ENCODE data around the gene RFT1. TPM values are rescaled to one million over a fixed set of nuclear protein-coding genes. Genes with fewer than 3 reads are reported as not detected.
A peak's percentile ranks its signal among the peaks of the same experiment; 100 is the strongest.

RFT1 gene
- total RNA-seq, 2 experiments from 2014 or later, result 8.5 to 10.2 TPM

DNA sequence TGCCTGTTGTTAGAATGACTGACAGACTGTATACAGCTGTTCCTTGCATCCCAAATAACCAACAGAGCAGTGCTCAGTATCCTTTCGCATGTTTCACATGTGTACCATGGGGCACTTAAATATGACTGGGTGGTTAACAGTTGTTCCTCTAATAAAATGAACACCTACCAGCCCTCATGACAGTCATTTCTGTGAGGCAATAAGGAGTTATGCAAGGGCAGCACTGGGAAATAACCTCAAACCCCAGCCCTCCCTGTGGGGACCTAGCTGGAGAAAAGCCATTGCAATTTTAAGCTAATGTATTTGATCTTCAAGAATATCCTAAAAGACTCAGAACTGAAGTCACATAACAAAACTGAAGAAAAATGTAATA lies 7.3 kb downstream of the RFT1 start:
- Histone ChIP-seq H3K4me1 (ENCODE audit: insufficient read depth, low read length) (no peaks in the 10 kb centered on the region), H3K27me3 (ENCODE audit: control insufficient read depth in 1 of 2, insufficient read depth in 2 of 2, low read length in 2 of 2) (no peaks in the 10 kb centered on the region), H3K36me3 (ENCODE audit: insufficient read depth, low read length) (peaks cover 81% of the 10 kb centered on the region), H3K9me3 (ENCODE audit: control insufficient read depth in 1 of 2, insufficient read depth in 1 of 2, low read length in 2 of 2) (no peaks in the 10 kb centered on the region), H3K4me3 (ENCODE audit: low read length) (no peak overlapping the region), H3K27ac (ENCODE audit: low read depth in 1 of 2, low read length in 2 of 2) (no peak overlapping the region)
- peak in 2 of 14 experiments; percentile 48 to 57 for DNase-seq
- Mint-ChIP-seq H3K9me3 (no peaks in the 10 kb centered on the region), H3K36me3 (ENCODE audit: low read depth) (peaks cover 91% of the 10 kb centered on the region), H3K4me1 (ENCODE audit: low read depth) (peaks cover 4% of the 10 kb centered on the region), H3K27ac (no peak overlapping the region), H3K27me3 (no peaks in the 10 kb centered on the region), H3K4me3 (no peak overlapping the region)
- ChIA-PET CTCF (interaction anchor here (1.2 kb wide), 1 partner anchor 12 kb away, joined by 3 read pairs; no protein-coding TSS in a partner anchor), POLR2A (interaction anchor here (0.7 kb wide), 1 partner anchor 257 kb away, joined by 3 read pairs; no protein-coding TSS in a partner anchor)
- TF ChIP-seq, protein P1, sequence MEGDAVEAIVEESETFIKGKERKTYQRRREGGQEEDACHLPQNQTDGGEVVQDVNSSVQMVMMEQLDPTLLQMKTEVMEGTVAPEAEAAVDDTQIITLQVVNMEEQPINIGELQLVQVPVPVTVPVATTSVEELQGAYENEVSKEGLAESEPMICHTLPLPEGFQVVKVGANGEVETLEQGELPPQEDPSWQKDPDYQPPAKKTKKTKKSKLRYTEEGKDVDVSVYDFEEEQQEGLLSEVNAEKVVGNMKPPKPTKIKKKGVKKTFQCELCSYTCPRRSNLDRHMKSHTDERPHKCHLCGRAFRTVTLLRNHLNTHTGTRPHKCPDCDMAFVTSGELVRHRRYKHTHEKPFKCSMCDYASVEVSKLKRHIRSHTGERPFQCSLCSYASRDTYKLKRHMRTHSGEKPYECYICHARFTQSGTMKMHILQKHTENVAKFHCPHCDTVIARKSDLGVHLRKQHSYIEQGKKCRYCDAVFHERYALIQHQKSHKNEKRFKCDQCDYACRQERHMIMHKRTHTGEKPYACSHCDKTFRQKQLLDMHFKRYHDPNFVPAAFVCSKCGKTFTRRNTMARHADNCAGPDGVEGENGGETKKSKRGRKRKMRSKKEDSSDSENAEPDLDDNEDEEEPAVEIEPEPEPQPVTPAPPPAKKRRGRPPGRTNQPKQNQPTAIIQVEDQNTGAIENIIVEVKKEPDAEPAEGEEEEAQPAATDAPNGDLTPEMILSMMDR (IDR thresholded peaks at IDR 0.05), result no peak
- ATAC-seq (ENCODE audit: poor library complexity), result no peak
- intact Hi-C loops (cut with DNase I, micrococcal nuclease), result loop anchor here in 1 of 2 experiments (10.0 kb wide), 1 partner anchor 762 kb away; the partner anchor contains the start of gene ACTR8

DNA sequence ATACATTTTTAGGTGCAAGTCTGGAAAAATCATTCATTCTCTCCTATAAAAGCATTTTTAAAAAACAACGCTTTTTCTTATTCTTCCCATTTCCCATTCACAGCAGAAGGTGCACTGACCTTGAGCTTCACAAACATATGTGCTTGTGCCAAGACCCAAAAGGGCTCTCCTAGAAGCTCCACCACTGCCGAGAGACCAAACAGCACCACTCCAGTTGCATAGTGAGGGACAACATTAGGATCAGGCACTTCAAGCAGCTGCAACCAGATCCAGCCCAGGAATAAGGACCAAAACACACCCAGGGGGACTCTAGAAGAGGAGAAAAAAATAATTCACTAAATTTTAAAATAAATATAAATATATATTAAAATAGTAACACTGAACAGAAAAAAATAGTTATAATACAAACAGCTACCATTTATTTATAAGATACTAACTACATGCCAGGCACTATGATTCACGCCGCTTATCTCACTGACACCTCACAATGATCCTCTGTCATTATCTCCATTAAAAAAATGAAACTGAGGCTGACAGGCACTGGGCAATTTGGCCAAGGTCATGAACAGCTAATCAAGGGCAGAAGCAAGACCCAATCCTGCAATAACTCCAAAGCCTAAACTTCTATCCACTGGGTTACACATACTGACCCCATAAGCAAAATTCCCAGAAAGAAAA lies 7.8 kb downstream of the RFT1 start:
- POLR2A ChIA-PET, result interaction anchor here (0.7 kb wide), 1 partner anchor 256 kb away, joined by 3 read pairs; no protein-coding TSS in a partner anchor
- no peak overlapping the region for H3K27ac ChIP-seq (ENCODE audit: low read depth in 1 of 2, low read length in 2 of 2)

DNA sequence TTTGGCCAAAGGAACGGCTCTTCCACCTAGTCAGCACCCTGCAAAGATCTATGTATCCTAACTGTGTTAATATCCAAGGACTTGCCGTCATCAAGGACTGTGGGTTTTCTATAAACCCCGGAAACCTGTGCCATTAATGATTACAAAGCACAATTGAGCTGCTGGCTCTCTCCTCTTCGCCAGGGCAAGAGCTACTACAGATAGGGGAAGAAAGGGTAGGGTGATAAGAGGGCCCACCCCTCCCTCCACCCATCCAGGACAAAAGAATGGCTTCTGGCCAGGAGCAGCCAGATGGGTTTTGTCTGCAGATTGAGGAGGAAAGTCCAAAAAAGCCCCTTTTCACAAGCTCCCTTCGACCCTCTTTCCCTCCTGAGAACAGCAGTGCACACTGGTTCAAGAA lies 9.9 kb downstream of the RFT1 start:
- H3K27ac Mint-ChIP-seq, result no peak overlapping the region
- peaks cover 84% of the 10 kb centered on the region for H3K36me3 Mint-ChIP-seq (ENCODE audit: low read depth)
- H3K27me3 ChIP-seq (ENCODE audit: control insufficient read depth in 1 of 2, insufficient read depth in 2 of 2, low read length in 2 of 2), result no peaks in the 10 kb centered on the region
- H3K9me3 Mint-ChIP-seq, result no peaks in the 10 kb centered on the region
- intact Hi-C loops (cut with DNase I, micrococcal nuclease), result loop anchor here in 1 of 2 experiments (10.0 kb wide), 1 partner anchor 764 kb away; the partner anchor contains the start of gene ACTR8
- H3K4me3 Mint-ChIP-seq, result no peak overlapping the region
- H3K36me3 ChIP-seq (ENCODE audit: insufficient read depth, low read length), result peaks cover 88% of the 10 kb centered on the region
- ATAC-seq (ENCODE audit: poor library complexity) (no peak), DNase-seq (no peak)
- H3K4me3 ChIP-seq (ENCODE audit: low read length), result no peak overlapping the region
- peaks cover 4% of the 10 kb centered on the region for H3K4me1 Mint-ChIP-seq (ENCODE audit: low read depth)
- no peaks in the 10 kb centered on the region for H3K4me1 ChIP-seq (ENCODE audit: insufficient read depth, low read length)
- TF ChIP-seq, protein P1 (IDR thresholded peaks at IDR 0.05), result no peak
- CTCF ChIA-PET, result no interaction called here
- H3K27me3 Mint-ChIP-seq, result no peaks in the 10 kb centered on the region
- POLR2A ChIA-PET, result no interaction called here
- no peak overlapping the region for H3K27ac ChIP-seq (ENCODE audit: low read depth in 1 of 2, low read length in 2 of 2)
- H3K9me3 ChIP-seq (ENCODE audit: control insufficient read depth in 1 of 2, insufficient read depth in 1 of 2, low read length in 2 of 2), result no peaks in the 10 kb centered on the region

More for the DNA sequence above, 7.8 kb downstream of the RFT1 start:
- H3K4me1 ChIP-seq (ENCODE audit: insufficient read depth, low read length), result no peaks in the 10 kb centered on the region
- H3K36me3 ChIP-seq (ENCODE audit: insufficient read depth, low read length), result peaks cover 86% of the 10 kb centered on the region
- ATAC-seq (ENCODE audit: poor library complexity) (no peak), DNase-seq (no peak)
- TF ChIP-seq, protein P1 (IDR thresholded peaks at IDR 0.05), result no peak
- Mint-ChIP-seq H3K36me3 (ENCODE audit: low read depth) (peaks cover 95% of the 10 kb centered on the region), H3K9me3 (no peaks in the 10 kb centered on the region), H3K27ac (no peak overlapping the region), H3K27me3 (no peaks in the 10 kb centered on the region), H3K4me3 (no peak overlapping the region), H3K4me1 (ENCODE audit: low read depth) (peaks cover 4% of the 10 kb centered on the region)
- CTCF ChIA-PET, result interaction anchor here (1.2 kb wide), 1 partner anchor 11 kb away, joined by 3 read pairs; no protein-coding TSS in a partner anchor
- no peaks in the 10 kb centered on the region for H3K27me3 ChIP-seq (ENCODE audit: control insufficient read depth in 1 of 2, insufficient read depth in 2 of 2, low read length in 2 of 2)
- H3K9me3 ChIP-seq (ENCODE audit: control insufficient read depth in 1 of 2, insufficient read depth in 1 of 2, low read length in 2 of 2), result no peaks in the 10 kb centered on the region
- intact Hi-C loops (cut with DNase I, micrococcal nuclease), result loop anchor here in 1 of 2 experiments (10.0 kb wide), 1 partner anchor 762 kb away; the partner anchor contains the start of gene ACTR8
- no peak overlapping the region for H3K4me3 ChIP-seq (ENCODE audit: low read length)
